Endothelial cell of umbilical vein (primary cell): Measurements from ENCODE around the gene CTDP1. TPM values are rescaled to one million over a fixed set of nuclear protein-coding genes. Genes with fewer than 3 reads are reported as not detected.

Experiments used
- BruUV-seq: library from RNA; stranded (reverse); fragments of 400-500 nt; replicated peaks from 2 replicates; lab custom pipeline; 2021; lab: Mats Ljungman, UMichigan
- CTCF ChIA-PET: fragments of 300-600, 350-600 bp; sonication (Branson Sonifier 250); formaldehyde crosslinking; loops from one replicate; lab custom pipeline; 2021; ENCODE audit warnings: antibody characterized with exemption, inconsistent platforms; lab: Charles Lee
- POLR2A ChIA-PET: fragments of 300-600, 350-600 bp; sonication (Branson Sonifier 250); formaldehyde crosslinking; loops from one replicate; lab custom pipeline; 2021; ENCODE audit warnings: antibody characterized with exemption, inconsistent platforms; lab: Charles Lee
- DNase-seq: peaks from one replicate; pipeline ENCODE4 v3.0.0-alpha.2; 2011; ENCODE audit warnings: low read depth, low spot score
- FAIRE-seq: peaks from 2 replicates; lab custom pipeline; 2011; peaks lifted over from hg19 to GRCh38; lab: Jason Lieb, UNC
- H2AFZ ChIP-seq: 2 replicates; pipeline ENCODE4 v1.6.0; 2012; ENCODE audit warnings: low read depth, low read length, control low read depth, inconsistent platforms
- H3K27ac ChIP-seq: 2 replicates; pipeline ENCODE4 v1.5.1; 2011; ENCODE audit warnings: low read depth, mild to moderate bottlenecking, control low read depth, low read length, moderate library complexity; ENCODE audit not compliant: insufficient read depth
- H3K27me3 ChIP-seq, 2 experiments: 2 replicates each; pipeline versions ENCODE4 v1.6.0 to v1.6.1; 2011; ENCODE audit warnings: low read length in 2 of 2, mixed read lengths in 1 of 2; ENCODE audit not compliant: control insufficient read depth in 2 of 2, insufficient read depth in 2 of 2
- H3K36me3 ChIP-seq, 2 experiments: 2 replicates in 1 of 2; 3 replicates in 1 of 2; pipeline ENCODE4 v1.5.1; 2011; ENCODE audit warnings: low read length in 2 of 2, mild to moderate bottlenecking in 1 of 2, moderate library complexity in 1 of 2; ENCODE audit not compliant: control insufficient read depth in 2 of 2, insufficient read depth in 2 of 2; ENCODE audit errors: extremely low read depth in 1 of 2
- H3K4me1 ChIP-seq: 3 replicates; pipeline ENCODE4 v1.5.1; 2011; ENCODE audit warnings: mild to moderate bottlenecking, low read length; ENCODE audit not compliant: control insufficient read depth, insufficient read depth; ENCODE audit errors: extremely low read depth
- H3K4me2 ChIP-seq: 2 replicates; pipeline ENCODE4 v1.6.1; 2011; ENCODE audit warnings: low read length, control low read depth, mixed read lengths; ENCODE audit not compliant: insufficient read depth
- H3K4me3 ChIP-seq, 3 experiments: fragments of 200-600 bp in 1 of 3; sonication (generic), shearing (Covaris generic) in 1 of 3; replicated peaks in 1 of 3; 2 replicates each; pipeline ENCODE4 v1.5.1; 2011 to 2016; ENCODE audit warnings: control low read depth in 3 of 3, low read length in 3 of 3, mild to moderate bottlenecking in 2 of 3, inconsistent platforms in 1 of 3, low read depth in 1 of 3, moderate library complexity in 1 of 3; ENCODE audit not compliant: insufficient read depth in 1 of 3
- H3K79me2 ChIP-seq: 2 replicates; pipeline ENCODE4 v1.6.0; 2012; ENCODE audit warnings: low read length, inconsistent platforms; ENCODE audit not compliant: control insufficient read depth, insufficient read depth
- H3K9ac ChIP-seq: replicated peaks from 2 replicates; pipeline ENCODE3; 2011; ENCODE audit warnings: low read length, control low read depth; ENCODE audit not compliant: insufficient read depth; ENCODE audit errors: extremely low read depth
- H3K9me1 ChIP-seq: replicated peaks from 3 replicates; pipeline ENCODE4 v1.6.0; 2011; ENCODE audit warnings: mild to moderate bottlenecking, low read length; ENCODE audit not compliant: control insufficient read depth, insufficient read depth; ENCODE audit errors: extremely low read depth
- H3K9me3 ChIP-seq: replicated peaks from 2 replicates; pipeline ENCODE4 v1.5.1; 2012; ENCODE audit warnings: low read length, inconsistent platforms; ENCODE audit not compliant: control insufficient read depth, insufficient read depth
- H4K20me1 ChIP-seq: replicated peaks from 2 replicates; pipeline ENCODE3; 2011; ENCODE audit warnings: mild to moderate bottlenecking, low read length; ENCODE audit not compliant: control insufficient read depth, insufficient read depth; ENCODE audit errors: extremely low read depth
- EZH2 ChIP-seq: IDR thresholded peaks from 2 replicates; pipeline ENCODE4 v1.6.1; 2012; ENCODE audit warnings: borderline replicate concordance, low read depth, mild to moderate bottlenecking, moderate library complexity, low read length, inconsistent platforms; ENCODE audit not compliant: severe bottlenecking
- FOS ChIP-seq: IDR thresholded peaks from 2 replicates; pipeline ENCODE4 v1.6.1; 2011; ENCODE audit warnings: mild to moderate bottlenecking, low read length, moderate library complexity, borderline replicate concordance; ENCODE audit not compliant: insufficient read depth
- GATA2 ChIP-seq: IDR thresholded peaks from 2 replicates; pipeline ENCODE4 v1.7.0; 2011; ENCODE audit warnings: low read depth, mild to moderate bottlenecking, moderate library complexity, mixed read lengths, low read length; ENCODE audit not compliant: insufficient read length, insufficient read depth
- JUN ChIP-seq: IDR thresholded peaks from 2 replicates; pipeline ENCODE4 v1.6.1; 2011; ENCODE audit warnings: borderline replicate concordance, low read depth; ENCODE audit not compliant: insufficient read length, insufficient read depth
- MYC ChIP-seq: IDR thresholded peaks from one replicate; pipeline ENCODE4 v1.6.1; 2011; ENCODE audit warnings: mild to moderate bottlenecking, low read depth, low read length
- POLR2A ChIP-seq: IDR thresholded peaks from 2 replicates; pipeline ENCODE4 v1.6.1; 2012; ENCODE audit warnings: low read depth, mild to moderate bottlenecking, control low read depth, low read length
- POLR2AphosphoS5 ChIP-seq: IDR thresholded peaks from 2 replicates; pipeline ENCODE4 v1.6.1; 2012; ENCODE audit warnings: low read depth, mild to moderate bottlenecking, control low read depth, low read length, moderate library complexity; ENCODE audit not compliant: insufficient read depth
- dilution Hi-C: fragments of 300-500 bp; cut with MboI; formaldehyde crosslinking; loops from one replicate; pipeline ENCODE4 v1.15.0; 2019; ENCODE audit warnings: low sequenced_read_pairs; ENCODE audit not compliant: extremely low pct_ligation_motif_present
- intact Hi-C: fragments of 100-400 bp; cut with micrococcal nuclease; formaldehyde crosslinking; loops from one replicate; pipeline ENCODE4 v1.10.0; 2022
- polyA plus RNA-seq, 4 experiments: library from polyadenylated mRNA; depleted of rRNA in 3 of 4; stranded (reverse) in 3 of 4; unstranded in 1 of 4; fragments of >200 nt; gene quantifications; 2 replicates each; pipeline versions ENCODE4 v1.2.1 to v1.2.3, GENCODE V29; 2011 to 2012; ENCODE audit warnings: missing spikeins in 1 of 4
- total RNA-seq: library from RNA; stranded (reverse); gene quantifications from 2 replicates; pipeline ENCODE4 v1.2.3, GENCODE V29; 2021
- TF ChIP-seq, protein P1 (sequence below): IDR thresholded peaks from 2 replicates; pipeline ENCODE4 v1.6.1; 2011; ENCODE audit not compliant: insufficient read depth, insufficient read length
- TF ChIP-seq, protein P2 (sequence below), 2 donors: IDR thresholded peaks; 1 replicate in 1 of 2; 2 replicates in 1 of 2; pipeline ENCODE4 v1.5.1; 2011; ENCODE audit warnings: low read length in 2 of 2, mild to moderate bottlenecking in 2 of 2, moderate library complexity in 2 of 2, control low read depth in 1 of 2, inconsistent platforms in 1 of 2, low read depth in 1 of 2; ENCODE audit not compliant: insufficient read depth in 1 of 2; ENCODE audit errors: extremely low read depth in 1 of 2

Gene CTDP1
- total and polyA plus RNA-seq, 2 donors (not counting 3 experiments of a cell fraction or from before 2014, with no cell fraction given), result 15.3 to 27.6 TPM

DNA sequence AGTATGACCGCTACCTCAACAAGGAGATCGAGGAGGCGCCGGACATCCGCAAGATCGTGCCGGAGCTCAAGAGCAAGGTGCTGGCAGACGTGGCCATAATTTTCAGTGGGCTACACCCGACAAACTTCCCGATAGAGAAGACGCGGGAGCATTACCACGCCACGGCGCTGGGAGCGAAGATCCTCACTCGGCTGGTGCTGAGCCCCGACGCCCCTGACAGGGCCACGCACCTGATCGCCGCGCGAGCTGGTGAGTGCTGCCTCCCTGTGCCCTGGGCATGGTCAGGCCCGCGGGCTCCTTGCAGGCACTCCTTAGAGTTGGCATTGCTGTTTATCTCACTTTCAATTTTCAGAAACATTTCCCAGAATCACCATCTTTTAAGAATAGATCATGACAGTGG is 35.7 kb downstream of the CTDP1 start:
- intact Hi-C loops, result no loop called here
- TF ChIP-seq, protein P1, sequence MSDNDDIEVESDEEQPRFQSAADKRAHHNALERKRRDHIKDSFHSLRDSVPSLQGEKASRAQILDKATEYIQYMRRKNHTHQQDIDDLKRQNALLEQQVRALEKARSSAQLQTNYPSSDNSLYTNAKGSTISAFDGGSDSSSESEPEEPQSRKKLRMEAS, result no peak
- TF ChIP-seq, protein P2, sequence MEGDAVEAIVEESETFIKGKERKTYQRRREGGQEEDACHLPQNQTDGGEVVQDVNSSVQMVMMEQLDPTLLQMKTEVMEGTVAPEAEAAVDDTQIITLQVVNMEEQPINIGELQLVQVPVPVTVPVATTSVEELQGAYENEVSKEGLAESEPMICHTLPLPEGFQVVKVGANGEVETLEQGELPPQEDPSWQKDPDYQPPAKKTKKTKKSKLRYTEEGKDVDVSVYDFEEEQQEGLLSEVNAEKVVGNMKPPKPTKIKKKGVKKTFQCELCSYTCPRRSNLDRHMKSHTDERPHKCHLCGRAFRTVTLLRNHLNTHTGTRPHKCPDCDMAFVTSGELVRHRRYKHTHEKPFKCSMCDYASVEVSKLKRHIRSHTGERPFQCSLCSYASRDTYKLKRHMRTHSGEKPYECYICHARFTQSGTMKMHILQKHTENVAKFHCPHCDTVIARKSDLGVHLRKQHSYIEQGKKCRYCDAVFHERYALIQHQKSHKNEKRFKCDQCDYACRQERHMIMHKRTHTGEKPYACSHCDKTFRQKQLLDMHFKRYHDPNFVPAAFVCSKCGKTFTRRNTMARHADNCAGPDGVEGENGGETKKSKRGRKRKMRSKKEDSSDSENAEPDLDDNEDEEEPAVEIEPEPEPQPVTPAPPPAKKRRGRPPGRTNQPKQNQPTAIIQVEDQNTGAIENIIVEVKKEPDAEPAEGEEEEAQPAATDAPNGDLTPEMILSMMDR (IDR thresholded peaks at IDR 0.05; ENCODE audit: extremely low read depth in 1 of 2, insufficient read depth in 1 of 2, low read depth in 1 of 2, low read length in 2 of 2), result no peak
- TF ChIP-seq MYC (no peak), POLR2AphosphoS5 (no peak), JUN (no peak), POLR2A (no peak), FOS (no peak), GATA2 (no peak), EZH2 (no peak)
- Histone ChIP-seq H2AFZ (no peak overlapping the region), H4K20me1 (no peaks in the 10 kb centered on the region), H3K79me2 (no peaks in the 10 kb centered on the region), H3K27me3 (no peaks in the 10 kb centered on the region), H3K9ac (no peak overlapping the region), H3K36me3 (peaks cover 5 to 32% of the 10 kb centered on the region in 2 experiments), H3K4me2 (no peak overlapping the region), H3K4me3 (no peak overlapping the region), H3K4me1 (no peaks in the 10 kb centered on the region), H3K9me1 (no peaks in the 10 kb centered on the region), H3K9me3 (no peaks in the 10 kb centered on the region), H3K27ac (no peak overlapping the region)
- DNase-seq (no peak), FAIRE-seq (no peak)
- BruUV-seq, result no TSS peak
- dilution Hi-C loops, result no loop called here
- POLR2A ChIA-PET, result no interaction called here
- CTCF ChIA-PET, result no interaction called here
